Activated T-cell treated with anti-CD3 and anti-CD28 coated beads for 1 hour (primary cell): ENCODE measurements around the gene COMMD2.

ENCODE experiments used
- DNase-seq: peaks from one replicate; pipeline ENCODE4 v3.0.0-alpha.2; 2020; ENCODE audit warnings: low read depth

The COMMD2 gene

GRCh38 chr3:149752051-149752787, at the start of gene COMMD2:
TSS of gene COMMD2 (minus strand) at chr3:149752489. CDS start at chr3:149752444, 45 bp downstream.
- DNase-seq = peak; percentile 56

- no peak for DNase-seq
Measured at GRCh38 chr3:149801639-149802038, 49.4 kb upstream of the COMMD2 start.

- DNase-seq = no peak
Measured at GRCh38 chr3:149801195-149801594, 48.9 kb upstream of the COMMD2 start.

GRCh38 chr3:149800693-149801092, 48.4 kb upstream of the COMMD2 start:
- DNase-seq = no peak

- no peak for DNase-seq
Measured at GRCh38 chr3:149796026-149796425, 43.7 kb upstream of the COMMD2 start.

GRCh38 chr3:149792452-149793270, 40.4 kb upstream of the COMMD2 start, which contains the start of gene ANKUB1:
TSS of gene ANKUB1 (minus strand) at chr3:149792554. CDS start at chr3:149792366, 188 bp downstream.
- no peak for DNase-seq

GRCh38 chr3:149790698-149791097, 38.4 kb upstream of the COMMD2 start:
- no peak for DNase-seq

GRCh38 chr3:149790268-149790667, 38.0 kb upstream of the COMMD2 start:
- DNase-seq = no peak

GRCh38 chr3:149784064-149784704, 31.9 kb upstream of the COMMD2 start:
- DNase-seq = no peak

GRCh38 chr3:149783576-149783975, 31.3 kb upstream of the COMMD2 start:
- no peak for DNase-seq

- no peak for DNase-seq
Measured at GRCh38 chr3:149781741-149782140, 29.5 kb upstream of the COMMD2 start.

- DNase-seq = no peak
Measured at GRCh38 chr3:149781211-149781610, 28.9 kb upstream of the COMMD2 start.

GRCh38 chr3:149777414-149778214, 25.3 kb upstream of the COMMD2 start:
- no peak for DNase-seq

GRCh38 chr3:149776170-149776569, 23.9 kb upstream of the COMMD2 start:
- no peak for DNase-seq

GRCh38 chr3:149772861-149773260, 20.6 kb upstream of the COMMD2 start:
- DNase-seq = no peak

GRCh38 chr3:149771652-149772271, 19.5 kb upstream of the COMMD2 start:
- DNase-seq = peak; percentile 9

GRCh38 chr3:149770246-149770645, 18.0 kb upstream of the COMMD2 start:
- no peak for DNase-seq

GRCh38 chr3:149768704-149769103, 16.4 kb upstream of the COMMD2 start:
- DNase-seq = no peak

GRCh38 chr3:149767720-149768119, 15.4 kb upstream of the COMMD2 start:
- no peak for DNase-seq

- DNase-seq = no peak
Measured at GRCh38 chr3:149765762-149766334, 13.6 kb upstream of the COMMD2 start.

- DNase-seq = no peak
Measured at GRCh38 chr3:149764302-149764701, 12.0 kb upstream of the COMMD2 start.
